Naive thymus-derived CD4-positive, alpha-beta T cell (primary cell): ENCODE measurements around the gene NFKBIA. TPM values are rescaled to one million over a fixed set of nuclear protein-coding genes. Genes with fewer than 3 reads are reported as not detected.
"Not testable (repeated sequence)": the region's sequence is repeated elsewhere in the genome, so short reads cannot be mapped to it uniquely, and the experiment has no call there.

Experiments
- ATAC-seq: fragments of 150-1000 bp; cut with Tn5 transposase; 2 replicates; pipeline ENCODE4 v1.10.0; 2021; ENCODE audit warnings: mild to moderate bottlenecking, moderate library complexity
- CTCF ChIA-PET: fragments of 350-600 bp; sonication (Branson Sonifier 250); formaldehyde crosslinking; loops from one replicate; lab custom pipeline; 2021; ENCODE audit warnings: antibody characterized with exemption; lab: Charles Lee
- POLR2A ChIA-PET: fragments of 350-600 bp; sonication (Branson Sonifier 250); formaldehyde crosslinking; loops from one replicate; lab custom pipeline; 2021; ENCODE audit warnings: antibody characterized with exemption, inconsistent platforms; lab: Charles Lee
- DNase-seq, 9 donors: peaks; one replicate each; pipeline versions ENCODE4 v3.0.0 to v3.0.0-alpha.2; 2020 to 2022; ENCODE audit warnings: mixed read lengths in 1 of 9
- H3K27ac ChIP-seq: one replicate; pipeline ENCODE4 v1.7.0; 2013; ENCODE audit warnings: mild to moderate bottlenecking, low read depth, low read length, moderate library complexity
- H3K27me3 ChIP-seq, 2 donors: one replicate each; pipeline ENCODE4 v1.7.0; 2013; ENCODE audit warnings: low read length in 2 of 2, mild to moderate bottlenecking in 2 of 2, moderate library complexity in 2 of 2; ENCODE audit not compliant: control insufficient read depth in 2 of 2, insufficient read depth in 2 of 2
- H3K36me3 ChIP-seq, 3 experiments: 1 replicate in 2 of 3; 2 replicates in 1 of 3; pipeline ENCODE4 v1.7.0; 2013; ENCODE audit warnings: low read length in 3 of 3, mild to moderate bottlenecking in 3 of 3, moderate library complexity in 1 of 3; ENCODE audit not compliant: insufficient read depth in 3 of 3, control insufficient read depth in 2 of 3
- H3K4me1 ChIP-seq, 2 donors: one replicate each; pipeline ENCODE4 v1.7.0; 2013; ENCODE audit warnings: low read length in 2 of 2, mild to moderate bottlenecking in 2 of 2, moderate library complexity in 1 of 2; ENCODE audit not compliant: control insufficient read depth in 2 of 2, insufficient read depth in 2 of 2
- H3K4me3 ChIP-seq: 2 replicates; pipeline ENCODE4 v1.7.0; 2013; ENCODE audit warnings: mild to moderate bottlenecking, low read length
- H3K9me3 ChIP-seq, 3 experiments: 1 replicate in 2 of 3; 2 replicates in 1 of 3; pipeline ENCODE4 v1.7.0; 2013; ENCODE audit warnings: low read length in 3 of 3; ENCODE audit not compliant: control insufficient read depth in 2 of 3
- H3K27ac Mint-ChIP-seq, 9 donors: one replicate each; pipeline ENCODE4 v1.8.0; 2020 to 2022; ENCODE audit warnings: mixed read lengths in 9 of 9, mild to moderate bottlenecking in 8 of 9, moderate library complexity in 5 of 9, inconsistent platforms in 2 of 9
- H3K27me3 Mint-ChIP-seq, 5 donors: one replicate each; pipeline ENCODE4 v1.8.0; 2021 to 2022; ENCODE audit warnings: mixed read lengths in 5 of 5, mild to moderate bottlenecking in 1 of 5
- H3K36me3 Mint-ChIP-seq, 5 donors: one replicate each; pipeline ENCODE4 v1.8.0; 2020 to 2022; ENCODE audit warnings: mixed read lengths in 5 of 5, mild to moderate bottlenecking in 3 of 5, inconsistent platforms in 1 of 5
- H3K4me1 Mint-ChIP-seq, 7 donors: one replicate each; pipeline ENCODE4 v1.8.0; 2020 to 2022; ENCODE audit warnings: mixed read lengths in 7 of 7, mild to moderate bottlenecking in 3 of 7, inconsistent platforms in 1 of 7
- H3K4me3 Mint-ChIP-seq, 10 donors: one replicate each; pipeline ENCODE4 v1.8.0; 2020 to 2022; ENCODE audit warnings: mild to moderate bottlenecking in 10 of 10, mixed read lengths in 10 of 10, moderate library complexity in 6 of 10, inconsistent platforms in 2 of 10
- H3K9me3 Mint-ChIP-seq, 11 donors: one replicate each; pipeline ENCODE4 v1.8.0; 2020 to 2022; ENCODE audit warnings: mixed read lengths in 11 of 11, mild to moderate bottlenecking in 4 of 11, inconsistent platforms in 1 of 11, moderate library complexity in 1 of 11
- intact Hi-C, 2 donors: fragments of 100-400 bp; cut with micrococcal nuclease; formaldehyde crosslinking; loops; one replicate each; pipeline ENCODE4 v1.15.1; 2023
- polyA plus RNA-seq, 2 donors: library from polyadenylated mRNA; unstranded; fragments of 300-500 nt; fragmentation: Illumina TruSeq; gene quantifications; one replicate each; pipeline ENCODE4 v1.2.3, GENCODE V29; 2021
- total RNA-seq, 6 experiments: library from RNA in 5 of 6; stranded (reverse) in 5 of 6; gene quantifications; 1 replicate in 5 of 6; 2 replicates in 1 of 6; pipeline ENCODE4 v1.2.3 and lab custom pipeline; 2021 to 2026

The NFKBIA gene
- total and polyA plus RNA-seq, 7 experiments from 2014 or later: 144 to 1,533 (median 246) TPM

- H3K36me3 Mint-ChIP-seq, H3K4me3 ChIP-seq, H3K4me3 Mint-ChIP-seq, H3K4me1 Mint-ChIP-seq, H3K27ac ChIP-seq, H3K9me3 Mint-ChIP-seq, H3K9me3 ChIP-seq, POLR2A ChIA-PET, H3K27me3 Mint-ChIP-seq, H3K27me3 ChIP-seq, ATAC-seq, intact Hi-C loops, H3K27ac Mint-ChIP-seq, H3K4me1 ChIP-seq, H3K36me3 ChIP-seq, DNase-seq: not testable (repeated sequence)
- CTCF ChIA-PET: interaction anchor here (0.7 kb wide), 1 partner anchor 248 kb away, joined by 3 read pairs; no protein-coding TSS in a partner anchor
These were observed 25.2 kb downstream of the NFKBIA start for GRCh38 chr14:35379234-35379933.

- H3K27ac Mint-ChIP-seq: peak overlapping the region in 1 of 9 donors; percentile 68
- Histone ChIP-seq H3K9me3 (no peaks in the 10 kb centered on the region), H3K27ac (no peak overlapping the region), H3K27me3 (no peaks in the 10 kb centered on the region), H3K4me3 (no peak overlapping the region), H3K4me1 (no peaks in the 10 kb centered on the region), H3K36me3 (no peaks in the 10 kb centered on the region)
- H3K9me3 Mint-ChIP-seq: no peaks in the 10 kb centered on the region
- DNase-seq: no peak
- H3K4me1 Mint-ChIP-seq: peaks cover 0 to 6% (median 0%) of the 10 kb centered on the region in 7 donors
- no peaks in the 10 kb centered on the region for H3K36me3 Mint-ChIP-seq
- peaks cover 0 to 3% (median 0%) of the 10 kb centered on the region in 5 donors for H3K27me3 Mint-ChIP-seq
- no peak for ATAC-seq
- H3K4me3 Mint-ChIP-seq: no peak overlapping the region
- ChIA-PET POLR2A (no interaction called here), CTCF (interaction anchor here (0.6 kb wide), 1 partner anchor 10 kb away, joined by 4 read pairs; no protein-coding TSS in a partner anchor)
- intact Hi-C loops: no loop called here
These were observed 25.9 kb downstream of the NFKBIA start for GRCh38 chr14:35378425-35379233.

- CTCF ChIA-PET: interaction anchor here (1.1 kb wide), 1 partner anchor 46 kb away, joined by 3 read pairs; no protein-coding TSS in a partner anchor
- Mint-ChIP-seq H3K36me3 (peaks cover 0 to 6% (median 3%) of the 10 kb centered on the region in 5 donors), H3K4me3 (no peak overlapping the region), H3K4me1 (peaks cover 0 to 11% (median 2%) of the 10 kb centered on the region in 7 donors), H3K9me3 (peaks cover 0 to 9% (median 3%) of the 10 kb centered on the region in 11 donors), H3K27ac (no peak overlapping the region), H3K27me3 (no peaks in the 10 kb centered on the region)
- H3K27me3 ChIP-seq: no peaks in the 10 kb centered on the region
- no peaks in the 10 kb centered on the region for H3K36me3 ChIP-seq
- H3K27ac ChIP-seq: no peak overlapping the region
- DNase-seq: no peak
- no peaks in the 10 kb centered on the region for H3K9me3 ChIP-seq
- ATAC-seq: peak; percentile 68
- H3K4me3 ChIP-seq: no peak overlapping the region
- no peaks in the 10 kb centered on the region for H3K4me1 ChIP-seq
- POLR2A ChIA-PET: interaction anchor here (0.6 to 1.2 kb wide), 2 partner anchors 36 to 282 kb away, joined by 3 to 6 read pairs; no protein-coding TSS in a partner anchor
- intact Hi-C loops: no loop called here
These were observed 29.0 kb downstream of the NFKBIA start for GRCh38 chr14:35375558-35376025.

GRCh38 chr14:35374263-35374712, 30.3 kb downstream of the NFKBIA start:
- Histone ChIP-seq H3K27ac (no peak overlapping the region), H3K27me3 (no peaks in the 10 kb centered on the region), H3K9me3 (no peaks in the 10 kb centered on the region), H3K4me3 (no peak overlapping the region), H3K4me1 (peaks cover 0 to 6% of the 10 kb centered on the region in 2 donors), H3K36me3 (no peaks in the 10 kb centered on the region)
- CTCF ChIA-PET: no interaction called here
- H3K9me3 Mint-ChIP-seq: peaks cover 0 to 10% (median 4%) of the 10 kb centered on the region in 11 donors
- ATAC-seq (peak; percentile 51), DNase-seq (no peak)
- H3K27ac Mint-ChIP-seq: no peak overlapping the region
- intact Hi-C loops: no loop called here
- POLR2A ChIA-PET: interaction anchor here (0.7 to 1.2 kb wide), 2 partner anchors 35 to 273 kb away, joined by 3 to 6 read pairs; no protein-coding TSS in a partner anchor
- peaks cover 0 to 6% (median 3%) of the 10 kb centered on the region in 5 donors for H3K36me3 Mint-ChIP-seq
- H3K27me3 Mint-ChIP-seq: no peaks in the 10 kb centered on the region
- H3K4me3 Mint-ChIP-seq: no peak overlapping the region
- H3K4me1 Mint-ChIP-seq: peaks cover 0 to 11% (median 6%) of the 10 kb centered on the region in 7 donors

GRCh38 chr14:35373208-35373607, 31.3 kb downstream of the NFKBIA start:
- POLR2A ChIA-PET, CTCF ChIA-PET: not testable (repeated sequence)

GRCh38 chr14:35370969-35371368, 33.6 kb downstream of the NFKBIA start:
- POLR2A ChIA-PET: interaction anchor here (5.1 kb wide), 1 partner anchor 32 kb away, joined by 58 read pairs; the partner anchor contains the start of gene NFKBIA

More at GRCh38 chr14:35373208-35373607, 31.3 kb downstream of the NFKBIA start:
- ATAC-seq, H3K27ac Mint-ChIP-seq, H3K4me3 Mint-ChIP-seq, H3K27me3 ChIP-seq, DNase-seq, H3K4me1 ChIP-seq, intact Hi-C loops, H3K36me3 ChIP-seq, H3K36me3 Mint-ChIP-seq, H3K9me3 ChIP-seq, H3K9me3 Mint-ChIP-seq, H3K27ac ChIP-seq, H3K27me3 Mint-ChIP-seq, H3K4me3 ChIP-seq: not testable (repeated sequence)
- peaks cover 5 to 15% (median 10%) of the 10 kb centered on the region in 7 donors for H3K4me1 Mint-ChIP-seq

More at GRCh38 chr14:35370969-35371368, 33.6 kb downstream of the NFKBIA start:
- DNase-seq (no peak), ATAC-seq (no peak)
- Histone ChIP-seq H3K9me3 (no peaks in the 10 kb centered on the region), H3K36me3 (no peaks in the 10 kb centered on the region), H3K4me3 (no peak overlapping the region), H3K27me3 (no peaks in the 10 kb centered on the region), H3K27ac (no peak overlapping the region), H3K4me1 (peaks cover 12 to 20% of the 10 kb centered on the region in 2 donors)
- intact Hi-C loops: loop anchor here in 1 of 2 donors (2.0 kb wide), 1 partner anchor 32 kb away; no protein-coding TSS in a partner anchor
- Mint-ChIP-seq H3K4me3 (no peak overlapping the region), H3K27ac (peak overlapping the region in 2 of 9 donors; percentile 6 to 55), H3K27me3 (no peaks in the 10 kb centered on the region), H3K4me1 (peaks cover 8 to 29% (median 26%) of the 10 kb centered on the region in 7 donors), H3K36me3 (peaks cover 0 to 6% (median 3%) of the 10 kb centered on the region in 5 donors), H3K9me3 (peaks cover 0 to 10% (median 4%) of the 10 kb centered on the region in 11 donors)
- CTCF ChIA-PET: interaction anchor here (0.6 to 1.5 kb wide), 3 partner anchors 20 to 141 kb away, joined by 3 to 4 read pairs (median 3); partner anchors contain the start of gene NFKBIA
